HS-5 (cell line): Measurements from ENCODE around the gene CUEDC2.

Experiments
- DNase-seq: peaks from one replicate; pipeline ENCODE4 v3.0.0-alpha.2; 2012; ENCODE audit warnings: low read depth

Gene CUEDC2

GRCh38 chr10:102409604-102410428, 22.6 kb downstream of the CUEDC2 start:
- no peak for DNase-seq

GRCh38 chr10:102408728-102409603, 23.4 kb downstream of the CUEDC2 start:
- DNase-seq, result no peak

- no peak for DNase-seq
These were observed 24.1 kb downstream of the CUEDC2 start for GRCh38 chr10:102408131-102408727.

GRCh38 chr10:102407425-102408130, 24.8 kb downstream of the CUEDC2 start:
- DNase-seq, result no peak

- DNase-seq, result no peak
These were observed 25.6 kb downstream of the CUEDC2 start for GRCh38 chr10:102406815-102407214.

GRCh38 chr10:102405632-102406031, 26.7 kb downstream of the CUEDC2 start:
- DNase-seq, result no peak

GRCh38 chr10:102405108-102405571, 27.2 kb downstream of the CUEDC2 start:
- no peak for DNase-seq

GRCh38 chr10:102404361-102405107, 27.8 kb downstream of the CUEDC2 start:
- no peak for DNase-seq

- no peak for DNase-seq
These were observed 29.3 kb downstream of the CUEDC2 start for GRCh38 chr10:102403115-102403514.

- DNase-seq, result no peak
These were observed 29.9 kb downstream of the CUEDC2 start for GRCh38 chr10:102402512-102402896.

- no peak for DNase-seq
These were observed 30.5 kb downstream of the CUEDC2 start for GRCh38 chr10:102401735-102402511.

GRCh38 chr10:102401342-102401654, 31.1 kb downstream of the CUEDC2 start:
- DNase-seq, result no peak

GRCh38 chr10:102400598-102401341, 31.6 kb downstream of the CUEDC2 start:
- no peak for DNase-seq

- no peak for DNase-seq
These were observed 32.3 kb downstream of the CUEDC2 start for GRCh38 chr10:102400076-102400475.

- DNase-seq, result no peak
These were observed 33.0 kb downstream of the CUEDC2 start for GRCh38 chr10:102399217-102400021.

GRCh38 chr10:102398172-102399020, 34.0 kb downstream of the CUEDC2 start:
- DNase-seq, result no peak

- DNase-seq, result no peak
These were observed 34.9 kb downstream of the CUEDC2 start for GRCh38 chr10:102397222-102398171.
